Tibial nerve (tissue), 4 donors: ENCODE data around the gene UBE2D2.

Source experiments
- CTCF ChIP-seq, 5 experiments: fragments of 200-600 bp in 3 of 5; fragments of 450-650 bp in 2 of 5; sonication (generic) in 3 of 5; IDR thresholded peaks; one replicate each; pipeline ENCODE4 v1.5.1; 2016 to 2019; ENCODE audit warnings: antibody characterized with exemption in 5 of 5, mild to moderate bottlenecking in 3 of 5, moderate library complexity in 2 of 5
- EP300 ChIP-seq, 2 donors: sonication (generic); formaldehyde crosslinking; IDR thresholded peaks; one replicate each; pipeline ENCODE4 v1.6.1; 2017; ENCODE audit warnings: antibody characterized with exemption in 2 of 2, mild to moderate bottlenecking in 1 of 2

GRCh38 chr5:139663207-139664085, 102.3 kb downstream of the UBE2D2 start:
- TF ChIP-seq CTCF (IDR thresholded peaks at IDR 0.05) = no peak
- TF ChIP-seq EP300 (IDR thresholded peaks at IDR 0.05) = no peak
